Lung (tissue), 12 donors: Measurements from ENCODE around the gene PCDH9. TPM values are rescaled to one million over a fixed set of nuclear protein-coding genes. Genes with fewer than 3 reads are reported as not detected.

Experiments
- ATAC-seq: fragments of 200-7000 bp; cut with Tn5 transposase; one replicate; pipeline ENCODE4 v1.9.1; 2020; ENCODE audit warnings: moderate number of reproducible peaks; ENCODE audit not compliant: insufficient read depth, low FRiP score
- DNase-seq, 3 donors: peaks; one replicate each; pipeline ENCODE4 v3.0.0-alpha.2; 2013 to 2017
- H3K27ac ChIP-seq, 2 donors: one replicate each; pipeline ENCODE4 v1.5.1; 2013; ENCODE audit warnings: mild to moderate bottlenecking in 2 of 2, moderate library complexity in 2 of 2, control low read depth in 1 of 2, inconsistent platforms in 1 of 2, low read depth in 1 of 2, low read length in 1 of 2
- H3K27me3 ChIP-seq, 3 donors: one replicate each; pipeline ENCODE4 v1.5.1; 2013; ENCODE audit warnings: low read length in 2 of 3; ENCODE audit not compliant: control insufficient read depth in 3 of 3, insufficient read depth in 3 of 3
- H3K36me3 ChIP-seq, 4 donors: one replicate each; pipeline ENCODE4 v1.5.1; 2013; ENCODE audit warnings: low read length in 4 of 4, mild to moderate bottlenecking in 1 of 4, moderate library complexity in 1 of 4; ENCODE audit not compliant: control insufficient read depth in 4 of 4, insufficient read depth in 4 of 4
- H3K4me1 ChIP-seq, 5 donors: one replicate each; pipeline ENCODE4 v1.5.1; 2013; ENCODE audit warnings: low read length in 5 of 5, mild to moderate bottlenecking in 2 of 5, moderate library complexity in 1 of 5; ENCODE audit not compliant: control insufficient read depth in 5 of 5, insufficient read depth in 5 of 5
- H3K4me3 ChIP-seq: one replicate; pipeline ENCODE4 v1.5.1; 2013; ENCODE audit warnings: mild to moderate bottlenecking, control low read depth, moderate library complexity
- H3K9ac ChIP-seq, 2 donors: one replicate each; pipeline ENCODE4 v1.5.1; 2013; ENCODE audit warnings: low read length in 2 of 2, control low read depth in 1 of 2; ENCODE audit not compliant: insufficient read depth in 1 of 2
- H3K9me3 ChIP-seq, 4 donors: one replicate each; pipeline ENCODE4 v1.5.1; 2013; ENCODE audit warnings: low read length in 3 of 4, mild to moderate bottlenecking in 1 of 4, moderate library complexity in 1 of 4; ENCODE audit not compliant: control insufficient read depth in 4 of 4, insufficient read depth in 3 of 4
- CTCF ChIP-seq: IDR thresholded peaks from 2 replicates; pipeline ENCODE4 v1.5.1; 2012; ENCODE audit warnings: mild to moderate bottlenecking; ENCODE audit errors: control extremely low read depth, extremely low read depth
- WGBS, 2 donors: extraction: QIAGEN DNeasy Blood & Tissue Kit; methylation state at CpG; one replicate each; pipeline ENCODE4 v1.1.7; 2013; 5-methylcytosine and 5-hydroxymethylcytosine counted together
- polyA plus RNA-seq, 2 donors: library from polyadenylated mRNA; stranded (reverse); fragments of 200-250 nt; gene quantifications; one replicate each; pipeline ENCODE4 v1.2.1, GENCODE V29; 2013
- total RNA-seq, 2 donors: library from RNA; depleted of rRNA in 1 of 2; stranded (reverse); fragments of >200 nt in 1 of 2; gene quantifications; one replicate each; pipeline ENCODE4 v1.2.1, GENCODE V29; 2014 to 2021
- donor health status: control.
- donor health status: control.
- donor health status: Bipolar disorder and iron deficiency.
- donor health status: healthy.
- donor health status: DM: yes; HTN: yes; CAD: no.

The PCDH9 gene
- total and polyA plus RNA-seq, 4 donors = 0.68 to 22.2 (median 4.1) TPM

GRCh38 chr13:67232384-67232783 lies 2.2 kb upstream of the PCDH9 start:
- Histone ChIP-seq H3K4me3 (no peak overlapping the region), H3K36me3 (peaks cover 0 to 3% (median 0%) of the 10 kb centered on the region in 4 donors), H3K27ac (no peak overlapping the region), H3K27me3 (no peaks in the 10 kb centered on the region), H3K4me1 (peaks cover 0 to 29% (median 1%) of the 10 kb centered on the region in 5 donors), H3K9me3 (no peaks in the 10 kb centered on the region), H3K9ac (no peak overlapping the region)
- ATAC-seq (no peak), DNase-seq (no peak)
- WGBS, 2 donors = 81 to 94% methylated on average over 5 of the region's 5 CpGs
- TF ChIP-seq CTCF = no peak

GRCh38 chr13:67231289-67232000 lies 1.3 kb upstream of the PCDH9 start:
- H3K4me1 ChIP-seq = peaks cover 0 to 29% (median 3%) of the 10 kb centered on the region in 5 donors
- no peak for TF ChIP-seq CTCF
- H3K9me3 ChIP-seq = no peaks in the 10 kb centered on the region
- DNase-seq (peak in 2 of 3 donors; percentile 35 to 77), ATAC-seq (no peak)
- WGBS, 2 donors = 3 to 8% methylated on average over 11 of the region's 11 CpGs
- peaks cover 0 to 6% (median 0%) of the 10 kb centered on the region in 4 donors for H3K36me3 ChIP-seq
- peak overlapping the region; percentile 74 for H3K4me3 ChIP-seq
- H3K27me3 ChIP-seq = no peaks in the 10 kb centered on the region
- peak overlapping the region; percentile 71 to 81 for H3K9ac ChIP-seq
- peak overlapping the region; percentile 82 to 85 for H3K27ac ChIP-seq

GRCh38 chr13:67230404-67231288 lies 510 bp upstream of the PCDH9 start:
- DNase-seq (peak; percentile 99), ATAC-seq (peak; percentile 94)
- peak overlapping the region; percentile 74 for H3K4me3 ChIP-seq
- peak overlapping the region; percentile 71 to 81 for H3K9ac ChIP-seq
- H3K9me3 ChIP-seq = peaks cover 0 to 2% (median 0%) of the 10 kb centered on the region in 4 donors
- no peaks in the 10 kb centered on the region for H3K27me3 ChIP-seq
- peaks cover 0 to 6% (median 0%) of the 10 kb centered on the region in 4 donors for H3K36me3 ChIP-seq
- 0 to 1% methylated on average over 82 to 86 of the region's 86 CpGs for WGBS, 2 donors
- peak overlapping the region; percentile 82 to 85 for H3K27ac ChIP-seq
- no peak for TF ChIP-seq CTCF
- H3K4me1 ChIP-seq = peaks cover 0 to 29% (median 6%) of the 10 kb centered on the region in 5 donors
